LHCN-M2 (cell line): ENCODE measurements around the gene RFC3. TPM values are rescaled to one million over a fixed set of nuclear protein-coding genes. Genes with fewer than 3 reads are reported as not detected.

ENCODE experiments used
- DNase-seq: peaks from one replicate; pipeline ENCODE4 v3.0.0-alpha.2; 2012; ENCODE audit warnings: low read depth
- total RNA-seq: library from RNA; depleted of rRNA; stranded (reverse); fragments of >200 nt; gene quantifications from 2 replicates; pipeline ENCODE4 v1.2.3, GENCODE V29; 2014

Gene RFC3
- total RNA-seq, 1 experiment from 2014 or later, result 46.8 TPM

DNA sequence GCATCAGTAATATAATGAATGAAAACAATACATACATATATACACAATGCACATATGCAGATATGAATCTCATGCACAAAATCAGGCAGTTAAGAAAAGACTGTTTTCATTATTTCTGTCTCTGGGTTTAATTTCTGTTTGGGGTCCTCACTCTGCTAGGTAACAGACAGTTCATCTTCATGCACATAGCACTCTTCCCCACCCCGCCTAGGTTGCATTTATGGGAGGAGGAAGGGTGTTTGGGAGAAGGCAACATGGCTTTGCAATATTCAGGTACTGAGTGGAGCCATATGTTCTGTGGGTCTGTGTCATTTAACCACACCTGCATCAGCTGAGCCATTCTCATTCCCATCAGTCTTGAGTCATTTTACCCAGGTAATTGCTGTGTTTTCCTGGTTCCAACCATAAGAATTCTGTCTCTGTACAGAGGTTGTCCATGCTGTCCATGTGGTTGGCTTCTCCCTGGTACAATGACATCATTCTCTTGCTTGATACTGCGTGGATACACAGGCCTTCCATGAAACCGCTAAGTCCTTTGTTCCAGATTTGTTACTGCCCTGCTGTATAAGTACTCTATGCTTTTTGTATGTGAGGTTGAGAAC lies 45.3 kb downstream of the RFC3 start:
- no peak for DNase-seq

DNA sequence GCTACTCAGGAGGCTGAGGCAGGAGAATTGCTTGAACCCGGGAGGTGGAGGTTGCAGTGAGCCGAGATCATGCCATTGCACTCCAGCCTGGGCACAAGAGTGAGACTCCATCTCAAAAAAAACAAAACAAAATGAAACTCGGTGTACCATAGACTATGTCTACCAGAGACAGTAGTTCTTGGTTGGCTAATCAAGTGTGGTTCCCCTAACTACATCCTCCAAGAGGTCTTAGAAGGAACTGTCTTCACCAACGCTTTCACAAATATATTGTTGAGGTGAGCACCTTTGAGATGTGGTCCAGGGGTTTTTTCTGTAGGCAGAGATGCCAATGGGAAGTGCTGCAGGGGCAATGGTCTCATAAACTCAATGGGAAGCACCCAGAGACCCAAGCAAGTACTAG lies 48.0 kb downstream of the RFC3 start:
- no peak for DNase-seq

GRCh38 chr13:33867472-33867871 lies 49.5 kb downstream of the RFC3 start:
- DNase-seq, result no peak

GRCh38 chr13:33868343-33868994 lies 50.5 kb downstream of the RFC3 start:
- no peak for DNase-seq

DNA sequence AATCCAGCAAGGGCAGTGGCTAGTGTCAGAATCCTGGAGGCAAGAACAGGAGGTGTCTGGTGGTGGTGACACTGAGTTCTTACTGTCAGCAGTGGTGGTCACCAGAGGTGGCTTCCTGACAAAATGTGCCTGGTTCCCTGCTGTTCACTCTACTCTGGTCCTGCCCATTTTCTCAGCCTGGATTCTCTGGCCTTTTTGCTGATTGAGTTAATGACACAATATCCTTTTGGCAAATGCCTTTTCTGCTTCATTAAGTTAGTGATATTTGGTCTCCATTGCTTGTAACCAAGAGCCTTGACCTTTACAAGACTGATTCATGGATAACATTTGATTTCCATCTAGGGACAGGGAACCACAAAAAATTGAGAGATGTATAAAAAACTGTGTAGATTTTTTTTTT lies 51.1 kb downstream of the RFC3 start:
- DNase-seq, result no peak

DNA sequence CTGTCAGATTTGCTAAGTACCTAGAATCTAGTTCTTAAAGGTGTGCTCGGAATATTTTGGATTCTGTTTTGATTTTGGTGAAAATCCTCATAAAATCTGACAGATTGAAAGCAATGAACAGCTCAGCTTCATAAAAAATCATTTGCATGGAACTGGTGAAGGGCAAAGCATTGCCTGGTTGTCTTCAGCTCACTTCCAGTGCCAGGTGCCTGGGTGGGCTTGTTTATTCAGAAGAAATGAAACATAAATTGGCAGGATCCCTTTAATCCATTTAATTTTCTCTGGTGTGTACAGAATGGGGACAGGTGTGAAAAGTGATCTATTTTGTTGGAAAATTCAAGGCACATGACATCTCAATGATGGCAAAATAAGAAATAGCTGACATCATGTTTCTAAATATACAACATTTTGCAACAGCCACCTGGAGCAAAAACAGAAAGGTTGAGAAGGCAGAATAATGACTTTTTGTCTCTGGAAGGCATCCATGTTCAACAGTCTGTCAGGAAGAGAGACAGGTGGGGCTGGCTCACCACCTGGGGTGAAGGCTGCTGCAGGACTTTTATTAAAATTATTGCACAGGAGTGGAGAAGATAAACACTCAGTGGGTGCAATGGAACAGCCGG lies 52.2 kb downstream of the RFC3 start:
- DNase-seq, result no peak

- DNase-seq, result no peak
Measured at GRCh38 chr13:33871207-33872004, 53.5 kb downstream of the RFC3 start.

DNA sequence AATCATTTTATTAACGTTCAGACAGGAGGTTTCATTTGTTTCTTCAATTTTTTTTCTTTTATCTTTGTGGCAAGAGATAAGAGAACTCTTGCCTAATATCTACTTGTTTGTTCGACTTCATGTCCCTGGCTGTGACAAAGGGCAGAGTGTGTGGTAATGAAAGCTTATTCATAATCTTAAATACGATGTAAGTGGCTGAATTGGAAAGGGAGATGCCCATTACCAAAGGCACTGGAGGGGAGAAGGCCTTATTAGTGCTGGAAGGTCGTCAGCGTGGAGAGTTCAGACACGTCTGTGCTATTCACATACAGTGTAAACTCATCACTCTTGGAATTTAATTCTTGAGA lies 54.0 kb downstream of the RFC3 start:
- no peak for DNase-seq

- no peak for DNase-seq
Measured at GRCh38 chr13:33873251-33873908, 55.4 kb downstream of the RFC3 start.

- no peak for DNase-seq
Measured at GRCh38 chr13:33874871-33875270, 56.9 kb downstream of the RFC3 start.

GRCh38 chr13:33875618-33876401 lies 57.9 kb downstream of the RFC3 start:
- no peak for DNase-seq

- DNase-seq, result no peak
Measured at GRCh38 chr13:33876716-33877394, 58.9 kb downstream of the RFC3 start.

DNA sequence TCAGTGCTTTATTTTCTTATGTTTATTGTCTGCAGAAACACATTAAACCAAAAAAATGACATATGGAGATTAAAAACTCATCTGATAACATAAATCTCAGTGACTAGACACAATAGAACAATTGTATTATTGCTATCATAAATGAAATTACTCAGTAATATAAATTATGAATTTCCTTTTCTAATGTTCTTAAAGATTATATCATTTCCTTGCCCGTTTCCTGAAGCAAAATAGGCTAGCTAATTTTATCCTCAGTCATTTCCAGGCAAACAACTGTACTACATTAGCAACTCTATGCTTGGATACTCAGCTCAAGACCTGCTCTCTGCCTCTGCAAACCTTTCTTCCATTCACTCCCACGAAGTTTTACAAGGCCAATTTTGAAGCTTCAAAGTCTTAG lies 61.2 kb downstream of the RFC3 start:
- DNase-seq, result no peak

DNA sequence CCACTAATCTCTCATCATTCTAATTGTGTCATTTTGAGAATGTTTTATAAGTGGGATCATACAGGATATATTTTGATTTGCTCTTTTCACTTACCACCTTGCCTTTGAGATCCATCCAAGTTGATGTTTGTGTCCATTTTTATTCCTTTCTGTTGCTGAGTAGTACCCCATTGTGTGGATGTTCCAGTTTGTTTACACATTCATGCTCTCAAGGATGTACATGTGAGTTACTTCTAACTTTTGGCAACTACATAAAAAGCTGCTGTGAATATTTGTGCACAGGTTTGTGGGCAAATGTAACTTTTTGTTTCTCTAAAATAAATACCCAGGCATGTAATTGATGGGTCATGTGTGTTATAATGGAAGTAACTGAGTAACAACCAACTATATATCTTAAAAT lies 64.9 kb downstream of the RFC3 start:
- no peak for DNase-seq

GRCh38 chr13:33884531-33885220 lies 66.7 kb downstream of the RFC3 start:
- DNase-seq, result no peak
